WTC11 (cell line): ENCODE data around the gene MSL1. TPM values are rescaled to one million over a fixed set of nuclear protein-coding genes. Genes with fewer than 3 reads are reported as not detected.

Experiments
- ATAC-seq: fragments of 200-7000 bp; cut with Tn5 transposase; 2 replicates; pipeline ENCODE4 v1.10.0; 2021; ENCODE audit warnings: mild to moderate bottlenecking, moderate library complexity
- CTCF ChIA-PET: fragments of 300-600 bp; sonication (Branson Sonifier 250); formaldehyde crosslinking; loops from one replicate; lab custom pipeline; 2021; ENCODE audit warnings: antibody characterized with exemption; lab: Charles Lee
- POLR2A ChIA-PET: fragments of 350-600 bp; sonication (Branson Sonifier 250); formaldehyde crosslinking; loops from one replicate; lab custom pipeline; 2021; ENCODE audit warnings: antibody characterized with exemption; lab: Charles Lee
- DNase-seq: peaks from one replicate; pipeline ENCODE4 v3.0.0; 2021; ENCODE audit warnings: low spot score
- H3K27ac Mint-ChIP-seq: 2 replicates; pipeline ENCODE4 v1.8.0; 2021; ENCODE audit warnings: mixed read lengths
- H3K27me3 Mint-ChIP-seq: 2 replicates; pipeline ENCODE4 v1.8.0; 2021; ENCODE audit warnings: low read depth, mild to moderate bottlenecking, moderate library complexity, mixed read lengths
- H3K36me3 Mint-ChIP-seq: 2 replicates; pipeline ENCODE4 v1.8.0; 2021; ENCODE audit warnings: mixed read lengths
- H3K4me1 Mint-ChIP-seq: 2 replicates; pipeline ENCODE4 v1.8.0; 2022; ENCODE audit warnings: mixed read lengths
- H3K4me3 Mint-ChIP-seq: 2 replicates; pipeline ENCODE4 v1.8.0; 2021; ENCODE audit warnings: mild to moderate bottlenecking, moderate library complexity, mixed read lengths
- H3K9me3 Mint-ChIP-seq: 2 replicates; pipeline ENCODE4 v1.8.0; 2021; ENCODE audit warnings: mixed read lengths
- CTCF ChIP-seq: fragments of 200-600 bp; IDR thresholded peaks from 2 replicates; pipeline ENCODE4 v1.8.0; 2022; ENCODE audit warnings: antibody characterized with exemption
- NR1H2 ChIP-seq: sonication (generic); formaldehyde crosslinking; IDR thresholded peaks from 2 replicates; pipeline ENCODE4 v1.9.0; 2021; ENCODE audit warnings: mild to moderate bottlenecking, moderate library complexity, missing genetic modification reagents
- ZNF138 ChIP-seq: sonication (generic); formaldehyde crosslinking; conservative IDR thresholded peaks from 2 replicates; pipeline ENCODE4 v1.8.1; 2022; ENCODE audit warnings: mild to moderate bottlenecking, moderate library complexity, missing genetic modification reagents
- ZNF396 ChIP-seq: fragments of 250-450 bp; sonication (Bioruptor Pico); IDR thresholded peaks from 2 replicates; pipeline ENCODE4 v1.8.0; 2021; ENCODE audit warnings: mild to moderate bottlenecking, moderate library complexity, borderline replicate concordance
- total RNA-seq: library from RNA; stranded (reverse); gene quantifications from 3 replicates; pipeline ENCODE4 v1.2.3, GENCODE V29; 2021
- TF ChIP-seq, protein P1 (sequence below): sonication (generic); formaldehyde crosslinking; IDR thresholded peaks from 2 replicates; pipeline ENCODE4 v1.8.1; 2022; ENCODE audit warnings: low read depth, missing genetic modification reagents, borderline replicate concordance
- TF ChIP-seq, protein P2 (sequence below): sonication (generic); formaldehyde crosslinking; IDR thresholded peaks from 2 replicates; pipeline ENCODE4 v1.8.0; 2023; ENCODE audit warnings: mild to moderate bottlenecking, missing genetic modification reagents
- TF ChIP-seq, protein P3 (sequence below): fragments of 250-450 bp; sonication (Bioruptor Pico); IDR thresholded peaks from 2 replicates; pipeline ENCODE4 v1.9.0; 2021; ENCODE audit warnings: moderate library complexity, mild to moderate bottlenecking, inconsistent platforms, borderline replicate concordance
- TF ChIP-seq, protein P4 (sequence below): sonication (generic); formaldehyde crosslinking; IDR thresholded peaks from 2 replicates; pipeline ENCODE4 v1.8.1; 2022; ENCODE audit warnings: low read depth, mild to moderate bottlenecking, moderate library complexity, missing genetic modification reagents, borderline replicate concordance
- TF ChIP-seq, protein P5 (sequence below): fragments of 250-450 bp; sonication (Bioruptor Pico); IDR thresholded peaks from 2 replicates; pipeline ENCODE4 v1.8.0; 2021; ENCODE audit warnings: mild to moderate bottlenecking

Gene MSL1
- total RNA-seq, 1 experiment from 2014 or later: 78.1 TPM

GRCh38 chr17:40074175-40074512 is 47.6 kb upstream of the MSL1 start:
- POLR2A ChIA-PET: interaction anchor here (2.8 kb wide), 1 partner anchor 39 kb away, joined by 9 read pairs; no protein-coding TSS in a partner anchor
- H3K4me3 Mint-ChIP-seq: no peak overlapping the region
- TF ChIP-seq NR1H2 (CRISPR knock-in tag): no peak
- no peak for TF ChIP-seq ZNF396 (CRISPR knock-in tag)
- no peak for TF ChIP-seq ZNF138 (CRISPR knock-in tag)
- TF ChIP-seq, all 79 proteins: peak for 0
- H3K36me3 Mint-ChIP-seq: no peaks in the 10 kb centered on the region
- ATAC-seq (no peak), DNase-seq (no peak)
- no peak overlapping the region for H3K27ac Mint-ChIP-seq
- no peaks in the 10 kb centered on the region for H3K27me3 Mint-ChIP-seq
- CTCF ChIA-PET: interaction anchor here (1.3 to 7.3 kb wide), 12 partner anchors 10 to 61 kb away, joined by 3 to 252 read pairs (median 22); partner anchors contain the start of gene THRA
- peaks cover 59% of the 10 kb centered on the region for H3K4me1 Mint-ChIP-seq
- H3K9me3 Mint-ChIP-seq: no peaks in the 10 kb centered on the region

DNA sequence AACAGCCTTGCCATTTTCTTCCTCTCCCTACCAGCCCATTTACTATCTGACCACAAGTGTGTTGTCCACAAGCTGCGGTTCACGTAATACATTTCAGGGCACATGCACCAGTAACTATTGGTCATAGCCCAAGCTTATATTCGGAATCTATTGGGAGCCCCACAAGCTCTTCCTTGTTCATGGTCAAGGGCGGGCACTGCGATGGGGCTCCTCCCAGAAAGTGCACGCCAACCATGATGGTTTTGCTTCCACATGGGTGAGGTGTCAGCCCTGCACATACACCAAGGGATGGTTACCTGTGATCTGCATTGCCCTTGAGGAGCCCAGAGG is 46.9 kb upstream of the MSL1 start:
- H3K27me3 Mint-ChIP-seq: no peaks in the 10 kb centered on the region
- POLR2A ChIA-PET: interaction anchor here (0.6 to 2.8 kb wide), 12 partner anchors 10 to 94 kb away, joined by 3 to 9 read pairs (median 3); partner anchors contain the start of genes MED24 and PSMD3

More for the DNA sequence above, 46.9 kb upstream of the MSL1 start:
- Mint-ChIP-seq H3K36me3 (no peaks in the 10 kb centered on the region), H3K27ac (no peak overlapping the region), H3K4me3 (no peak overlapping the region), H3K4me1 (peaks cover 52% of the 10 kb centered on the region), H3K9me3 (no peaks in the 10 kb centered on the region)
- CTCF ChIA-PET: interaction anchor here (0.6 to 7.3 kb wide), 40 partner anchors 10 to 242 kb away, joined by 3 to 252 read pairs (median 8); partner anchors contain the start of genes CASC3, CSF3, MED24 and NR1D1
- ATAC-seq (no peak), DNase-seq (no peak)
- TF ChIP-seq, protein P1, sequence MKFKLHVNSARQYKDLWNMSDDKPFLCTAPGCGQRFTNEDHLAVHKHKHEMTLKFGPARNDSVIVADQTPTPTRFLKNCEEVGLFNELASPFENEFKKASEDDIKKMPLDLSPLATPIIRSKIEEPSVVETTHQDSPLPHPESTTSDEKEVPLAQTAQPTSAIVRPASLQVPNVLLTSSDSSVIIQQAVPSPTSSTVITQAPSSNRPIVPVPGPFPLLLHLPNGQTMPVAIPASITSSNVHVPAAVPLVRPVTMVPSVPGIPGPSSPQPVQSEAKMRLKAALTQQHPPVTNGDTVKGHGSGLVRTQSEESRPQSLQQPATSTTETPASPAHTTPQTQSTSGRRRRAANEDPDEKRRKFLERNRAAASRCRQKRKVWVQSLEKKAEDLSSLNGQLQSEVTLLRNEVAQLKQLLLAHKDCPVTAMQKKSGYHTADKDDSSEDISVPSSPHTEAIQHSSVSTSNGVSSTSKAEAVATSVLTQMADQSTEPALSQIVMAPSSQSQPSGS (CRISPR knock-in tag): no peak
- TF ChIP-seq, protein P2, sequence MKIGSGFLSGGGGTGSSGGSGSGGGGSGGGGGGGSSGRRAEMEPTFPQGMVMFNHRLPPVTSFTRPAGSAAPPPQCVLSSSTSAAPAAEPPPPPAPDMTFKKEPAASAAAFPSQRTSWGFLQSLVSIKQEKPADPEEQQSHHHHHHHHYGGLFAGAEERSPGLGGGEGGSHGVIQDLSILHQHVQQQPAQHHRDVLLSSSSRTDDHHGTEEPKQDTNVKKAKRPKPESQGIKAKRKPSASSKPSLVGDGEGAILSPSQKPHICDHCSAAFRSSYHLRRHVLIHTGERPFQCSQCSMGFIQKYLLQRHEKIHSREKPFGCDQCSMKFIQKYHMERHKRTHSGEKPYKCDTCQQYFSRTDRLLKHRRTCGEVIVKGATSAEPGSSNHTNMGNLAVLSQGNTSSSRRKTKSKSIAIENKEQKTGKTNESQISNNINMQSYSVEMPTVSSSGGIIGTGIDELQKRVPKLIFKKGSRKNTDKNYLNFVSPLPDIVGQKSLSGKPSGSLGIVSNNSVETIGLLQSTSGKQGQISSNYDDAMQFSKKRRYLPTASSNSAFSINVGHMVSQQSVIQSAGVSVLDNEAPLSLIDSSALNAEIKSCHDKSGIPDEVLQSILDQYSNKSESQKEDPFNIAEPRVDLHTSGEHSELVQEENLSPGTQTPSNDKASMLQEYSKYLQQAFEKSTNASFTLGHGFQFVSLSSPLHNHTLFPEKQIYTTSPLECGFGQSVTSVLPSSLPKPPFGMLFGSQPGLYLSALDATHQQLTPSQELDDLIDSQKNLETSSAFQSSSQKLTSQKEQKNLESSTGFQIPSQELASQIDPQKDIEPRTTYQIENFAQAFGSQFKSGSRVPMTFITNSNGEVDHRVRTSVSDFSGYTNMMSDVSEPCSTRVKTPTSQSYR: no peak
- TF ChIP-seq, protein P3, sequence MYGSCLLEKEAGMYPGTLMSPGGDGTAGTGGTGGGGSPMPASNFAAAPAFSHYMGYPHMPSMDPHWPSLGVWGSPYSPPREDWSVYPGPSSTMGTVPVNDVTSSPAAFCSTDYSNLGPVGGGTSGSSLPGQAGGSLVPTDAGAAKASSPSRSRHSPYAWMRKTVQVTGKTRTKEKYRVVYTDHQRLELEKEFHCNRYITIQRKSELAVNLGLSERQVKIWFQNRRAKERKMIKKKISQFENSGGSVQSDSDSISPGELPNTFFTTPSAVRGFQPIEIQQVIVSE: no peak
- TF ChIP-seq, protein P4, sequence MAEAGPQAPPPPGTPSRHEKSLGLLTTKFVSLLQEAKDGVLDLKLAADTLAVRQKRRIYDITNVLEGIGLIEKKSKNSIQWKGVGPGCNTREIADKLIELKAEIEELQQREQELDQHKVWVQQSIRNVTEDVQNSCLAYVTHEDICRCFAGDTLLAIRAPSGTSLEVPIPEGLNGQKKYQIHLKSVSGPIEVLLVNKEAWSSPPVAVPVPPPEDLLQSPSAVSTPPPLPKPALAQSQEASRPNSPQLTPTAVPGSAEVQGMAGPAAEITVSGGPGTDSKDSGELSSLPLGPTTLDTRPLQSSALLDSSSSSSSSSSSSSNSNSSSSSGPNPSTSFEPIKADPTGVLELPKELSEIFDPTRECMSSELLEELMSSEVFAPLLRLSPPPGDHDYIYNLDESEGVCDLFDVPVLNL (CRISPR knock-in tag): no peak
- TF ChIP-seq CTCF: no peak
- TF ChIP-seq, protein P5, sequence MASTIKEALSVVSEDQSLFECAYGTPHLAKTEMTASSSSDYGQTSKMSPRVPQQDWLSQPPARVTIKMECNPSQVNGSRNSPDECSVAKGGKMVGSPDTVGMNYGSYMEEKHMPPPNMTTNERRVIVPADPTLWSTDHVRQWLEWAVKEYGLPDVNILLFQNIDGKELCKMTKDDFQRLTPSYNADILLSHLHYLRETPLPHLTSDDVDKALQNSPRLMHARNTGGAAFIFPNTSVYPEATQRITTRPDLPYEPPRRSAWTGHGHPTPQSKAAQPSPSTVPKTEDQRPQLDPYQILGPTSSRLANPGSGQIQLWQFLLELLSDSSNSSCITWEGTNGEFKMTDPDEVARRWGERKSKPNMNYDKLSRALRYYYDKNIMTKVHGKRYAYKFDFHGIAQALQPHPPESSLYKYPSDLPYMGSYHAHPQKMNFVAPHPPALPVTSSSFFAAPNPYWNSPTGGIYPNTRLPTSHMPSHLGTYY (CRISPR knock-in tag): no peak
